Fibroblast of skin of left quadriceps (primary cell): ENCODE data around the gene CRYBG1.
"Not testable (repeated sequence)": the region's sequence is repeated elsewhere in the genome, so short reads cannot be mapped to it uniquely, and the experiment has no call there.

ENCODE experiments used
- DNase-seq, 2 experiments: peaks; one replicate each; pipeline ENCODE4 v3.0.0-alpha.2; 2013; ENCODE audit warnings: low read depth in 2 of 2

CRYBG1 gene

DNA sequence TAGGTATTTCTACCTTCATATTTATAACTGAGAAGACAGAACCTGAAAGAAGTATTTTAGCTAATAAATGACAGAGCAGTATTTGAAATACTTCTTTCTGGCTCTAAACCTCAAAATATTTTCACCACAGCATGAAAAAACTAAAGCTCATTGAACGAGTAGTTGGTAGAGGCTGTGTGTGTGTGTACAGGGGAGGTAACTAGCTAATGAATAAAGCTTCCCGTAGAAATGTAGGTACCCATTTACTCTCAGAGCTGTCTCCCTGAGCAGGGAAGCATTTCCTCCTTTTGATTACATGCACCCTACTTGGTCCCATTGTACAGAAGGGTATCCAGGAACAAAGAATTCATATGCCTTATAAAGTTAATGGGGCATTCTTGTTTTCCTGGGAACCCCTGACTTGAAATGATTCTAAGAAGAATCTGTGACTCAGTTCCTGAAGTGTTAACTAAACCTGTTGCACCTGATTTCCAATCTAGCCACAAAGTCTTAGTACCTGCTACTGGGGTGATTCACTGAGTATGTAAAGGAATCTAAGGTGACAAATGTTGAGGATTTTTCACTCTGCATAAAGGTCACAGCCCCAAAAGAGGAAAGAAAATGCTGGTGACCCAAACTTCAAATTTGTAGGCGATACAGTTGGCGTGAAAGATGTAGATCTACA lies 12.5 kb downstream of the CRYBG1 start:
- no peak for DNase-seq

DNA sequence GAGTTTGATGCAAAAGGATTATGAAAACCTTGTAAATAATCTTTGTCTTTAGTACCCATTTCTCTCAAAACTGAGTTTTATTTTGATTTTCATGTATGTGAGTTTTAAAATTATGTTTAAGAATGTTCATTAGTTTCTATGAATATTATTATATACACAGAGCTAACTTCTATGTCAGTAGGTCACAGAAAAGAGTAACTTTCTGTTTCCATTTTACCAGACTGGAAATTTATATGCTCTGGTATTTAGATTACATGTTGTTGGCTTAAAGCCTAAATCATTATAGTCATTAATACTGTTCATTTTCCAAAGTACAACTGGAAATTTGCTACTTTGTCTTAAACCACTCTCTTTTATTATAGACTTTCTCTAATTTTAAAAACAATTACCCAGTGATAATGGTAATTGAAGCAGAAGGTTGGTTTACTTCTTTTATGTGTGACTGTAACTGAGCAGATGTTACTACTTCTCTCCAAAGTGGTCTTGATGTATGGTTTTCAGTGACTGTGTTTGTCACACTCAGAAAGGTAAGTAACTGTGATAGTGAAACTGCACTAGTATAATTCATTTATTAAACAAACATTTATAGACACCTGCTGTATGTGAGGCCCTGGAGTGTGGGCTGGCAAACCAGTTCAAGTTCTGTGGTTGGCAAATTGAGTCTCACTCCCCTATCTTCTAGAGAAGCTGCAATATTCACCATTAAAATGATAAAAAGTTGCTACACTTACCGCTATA lies 13.2 kb downstream of the CRYBG1 start:
- no peak for DNase-seq

DNA sequence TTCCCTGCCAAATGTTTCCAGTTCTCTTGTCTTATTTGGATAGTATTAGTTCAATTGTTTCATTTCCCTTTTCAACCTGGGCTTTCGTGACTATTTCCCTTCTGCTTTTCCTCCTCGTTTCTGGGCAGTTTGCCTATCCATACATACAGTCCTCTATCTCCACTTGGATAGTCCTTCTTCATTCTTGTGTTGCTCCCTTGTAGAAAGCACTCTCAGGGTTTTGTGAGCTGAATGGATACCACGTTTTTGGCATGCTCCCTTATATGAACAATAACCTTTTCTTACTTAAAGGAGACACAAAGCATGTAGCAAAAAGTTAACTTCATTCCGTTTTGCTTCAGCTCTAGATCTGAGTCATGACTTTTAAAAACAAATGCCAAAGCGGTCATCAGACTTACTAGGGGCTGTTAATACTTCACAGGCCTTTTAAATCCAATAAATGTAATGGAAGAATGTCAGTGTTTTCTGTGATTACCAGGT lies 16.6 kb downstream of the CRYBG1 start:
- DNase-seq = peak; percentile 10 to 20

DNA sequence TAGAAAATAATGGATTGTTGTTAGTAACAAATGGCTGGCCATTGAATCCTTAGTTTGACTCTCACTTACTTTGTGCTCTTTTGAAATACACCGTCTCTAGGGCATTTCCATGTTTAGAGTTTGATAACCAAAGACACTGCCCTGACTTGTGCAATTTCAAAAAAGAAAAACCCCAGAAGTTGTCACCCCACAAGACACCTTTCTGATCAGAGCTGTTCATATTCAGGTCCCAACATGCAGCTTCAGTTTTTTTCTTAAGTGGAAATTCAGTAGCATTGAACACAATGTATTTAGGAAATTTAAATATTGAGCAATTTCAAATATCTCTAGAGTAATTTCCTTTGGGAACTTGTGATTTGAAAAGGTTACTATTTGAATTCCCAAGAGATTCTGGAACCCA lies 19.4 kb downstream of the CRYBG1 start:
- DNase-seq = no peak

DNA sequence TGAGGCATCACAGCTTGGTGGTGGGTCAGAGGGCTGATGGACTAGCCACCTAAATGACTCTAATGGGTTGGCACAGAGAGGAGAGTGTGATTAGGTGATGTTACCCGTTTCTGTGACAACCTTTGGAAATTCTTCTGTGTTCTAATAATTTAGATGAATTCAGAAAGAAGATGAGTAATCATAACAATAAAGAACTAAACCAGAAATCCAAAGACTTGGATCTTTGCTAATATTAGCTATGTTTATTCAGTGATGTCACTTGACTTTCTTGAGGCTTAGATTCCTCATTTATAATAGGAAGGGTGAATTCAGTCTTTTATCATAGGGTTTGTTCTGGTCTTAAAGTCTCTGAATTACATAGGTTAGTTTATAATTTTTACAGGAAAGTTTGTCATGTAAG lies 19.9 kb downstream of the CRYBG1 start:
- DNase-seq = no peak

DNA sequence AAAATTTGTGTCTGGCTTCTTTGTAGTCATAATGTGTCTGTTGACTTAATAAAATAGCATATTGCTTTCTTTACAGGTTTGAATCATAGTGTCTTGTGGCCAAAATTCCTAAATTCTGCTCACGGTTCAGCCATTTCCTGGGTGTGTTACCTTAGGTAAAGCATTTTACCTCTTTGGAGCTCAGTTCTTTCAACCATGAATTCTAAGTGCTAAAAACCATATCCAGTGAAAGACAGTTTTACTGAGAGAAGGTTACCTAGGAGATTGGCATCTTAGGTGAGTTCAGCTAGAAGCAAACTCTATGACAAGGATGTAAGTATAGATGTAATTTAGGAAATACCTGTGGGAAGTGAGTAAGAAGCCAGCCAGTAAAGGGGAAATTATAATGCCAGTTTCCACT lies 20.7 kb downstream of the CRYBG1 start:
- DNase-seq = no peak

DNA sequence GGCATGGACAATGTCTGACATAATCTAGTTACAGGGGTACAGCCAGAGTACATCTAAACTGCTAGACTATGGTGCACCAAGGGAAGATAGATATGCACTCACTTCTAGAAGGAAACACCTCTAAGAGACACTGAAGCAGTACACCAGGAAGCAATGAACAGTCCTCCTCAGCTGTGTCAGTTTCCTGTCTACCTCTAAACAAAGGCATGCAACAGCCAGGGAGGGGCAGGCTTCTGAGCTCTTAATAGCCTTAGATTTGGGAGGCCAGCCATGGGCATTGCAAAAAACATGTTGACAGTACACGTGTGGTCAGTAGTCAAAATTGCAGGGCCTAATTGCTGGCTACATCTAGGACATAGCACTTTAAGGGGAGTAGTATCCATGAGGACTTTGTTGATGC lies 21.4 kb downstream of the CRYBG1 start:
- no peak for DNase-seq

DNA sequence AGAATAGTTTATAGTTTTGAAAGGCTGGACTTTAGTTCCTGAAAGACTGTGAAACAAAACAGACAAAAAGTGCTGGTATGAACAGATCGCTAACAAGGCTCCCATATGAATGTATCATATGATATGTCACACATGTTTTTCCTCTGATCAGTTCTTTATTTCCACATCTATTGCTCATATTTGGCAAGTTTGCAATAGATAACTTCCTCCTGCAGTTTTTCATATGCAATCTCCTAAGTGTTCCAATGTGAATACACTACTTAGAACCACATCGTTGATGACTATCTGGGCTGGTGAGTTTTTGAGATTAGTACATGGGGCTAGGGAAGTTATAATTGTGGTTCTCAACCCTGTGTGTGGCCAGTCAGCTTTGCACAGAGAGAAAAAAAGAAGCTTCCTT lies 23.1 kb downstream of the CRYBG1 start:
- DNase-seq = peak; percentile 7 to 23

DNA sequence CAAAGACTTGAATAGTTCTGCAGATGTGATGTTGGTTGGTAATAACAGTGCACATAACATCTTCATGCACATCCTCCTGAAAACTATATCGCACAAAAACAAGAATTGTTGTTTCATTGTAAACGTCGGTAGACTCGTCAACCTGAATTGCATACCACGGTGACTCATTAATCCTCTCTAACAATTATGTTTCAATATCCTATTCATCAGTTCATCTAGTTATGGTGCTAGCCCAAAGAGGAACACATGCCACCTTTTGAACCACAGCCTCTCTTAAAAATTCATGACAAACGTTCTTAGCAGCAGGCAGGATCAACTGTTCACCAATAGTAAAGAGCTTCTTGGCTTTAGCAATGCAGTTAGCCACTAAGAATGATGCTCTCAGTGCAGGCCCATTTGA lies 25.0 kb downstream of the CRYBG1 start:
- DNase-seq = no peak

DNA sequence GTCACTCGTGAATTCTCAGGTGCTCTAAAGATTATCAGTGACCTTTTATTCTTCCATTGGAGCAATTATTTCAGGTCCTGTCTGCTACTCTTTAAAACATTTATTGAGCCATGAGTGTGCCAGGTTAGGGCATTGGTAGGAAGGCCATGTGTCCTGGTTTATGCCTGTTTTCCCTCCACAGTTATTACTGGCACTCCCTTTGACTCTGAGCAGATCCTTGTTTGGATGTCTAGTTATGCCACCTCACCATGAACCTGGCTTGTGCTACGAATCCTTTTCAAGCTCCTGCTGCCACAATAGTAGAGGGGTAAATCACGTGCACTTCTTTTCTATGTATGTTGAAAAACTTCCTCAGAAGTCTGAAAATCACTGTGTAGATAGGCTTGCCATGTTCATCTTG lies 27.4 kb downstream of the CRYBG1 start:
- DNase-seq = no peak

DNA sequence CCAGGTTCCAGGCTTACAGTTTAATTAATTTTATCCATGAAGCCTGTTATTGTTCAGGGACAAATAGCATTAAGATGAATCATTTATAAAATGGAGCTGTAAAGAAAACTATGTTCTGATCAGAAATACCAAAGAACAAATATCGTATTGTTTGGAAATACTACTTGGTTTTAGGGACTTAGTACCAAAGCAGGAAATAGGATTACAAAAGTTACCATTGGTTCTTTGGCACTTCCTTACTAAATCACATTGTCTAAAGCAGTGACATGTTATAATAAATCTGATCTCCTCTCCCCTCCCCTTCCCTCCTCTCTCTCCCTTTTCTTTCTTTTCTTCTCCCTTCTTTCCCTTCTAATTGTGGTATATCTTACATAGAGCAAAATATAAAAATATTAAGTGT lies 29.6 kb downstream of the CRYBG1 start:
- DNase-seq = no peak

DNA sequence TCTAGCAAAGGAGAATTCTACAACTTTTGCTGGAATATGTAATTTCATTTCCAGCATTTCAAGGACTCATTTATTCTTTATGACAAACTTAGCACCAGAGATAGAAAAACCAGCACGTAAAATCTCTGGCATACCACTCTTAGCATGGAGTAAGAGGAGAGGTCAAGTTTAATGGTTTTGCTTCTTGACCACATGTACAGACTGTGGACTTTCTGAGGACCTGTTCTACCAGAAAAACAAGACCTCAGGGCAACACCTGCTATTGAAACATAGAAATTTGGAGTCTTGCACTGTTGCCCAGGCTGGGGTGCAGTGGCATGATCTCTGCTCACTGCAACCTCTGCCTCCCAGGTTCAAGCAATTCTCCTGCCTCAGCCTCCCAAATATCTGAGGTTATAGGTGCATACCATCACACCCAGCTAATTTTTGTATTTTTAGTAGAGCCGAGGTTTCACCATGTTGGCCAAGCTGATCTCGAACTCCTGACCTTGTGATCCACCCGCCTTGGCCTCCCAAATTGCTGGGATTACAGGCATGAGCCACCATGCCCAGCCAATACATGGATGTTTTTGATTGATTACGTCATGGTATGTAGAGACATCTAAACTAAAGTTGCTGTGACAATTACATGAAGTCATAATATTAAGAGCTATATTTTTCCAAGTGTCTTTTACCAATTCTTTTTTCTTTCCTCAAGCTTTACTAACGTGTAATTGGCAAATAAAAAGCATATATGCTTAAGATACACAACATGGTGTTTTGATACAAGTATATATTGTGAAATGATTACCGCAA lies 36.1 kb downstream of the CRYBG1 start:
- DNase-seq = no peak

DNA sequence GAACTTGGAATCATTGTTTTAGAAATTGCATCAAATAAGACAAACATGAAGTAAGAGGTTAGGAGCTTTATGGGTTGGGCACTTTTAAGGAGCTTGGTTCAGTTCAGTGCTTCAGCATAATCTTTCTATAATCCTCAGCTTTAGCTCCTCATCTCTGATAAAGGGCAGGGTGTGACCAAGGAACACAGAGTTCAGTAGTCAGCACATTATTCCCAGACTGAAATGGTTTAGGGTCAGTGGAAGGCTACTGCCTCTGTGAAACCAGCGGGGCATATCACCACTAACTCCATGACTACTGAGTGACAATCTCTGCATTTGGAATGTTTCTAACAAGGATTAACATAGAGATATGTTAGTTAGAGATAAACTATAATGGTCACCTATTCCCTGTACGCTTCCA lies 36.9 kb downstream of the CRYBG1 start:
- DNase-seq = no peak

DNA sequence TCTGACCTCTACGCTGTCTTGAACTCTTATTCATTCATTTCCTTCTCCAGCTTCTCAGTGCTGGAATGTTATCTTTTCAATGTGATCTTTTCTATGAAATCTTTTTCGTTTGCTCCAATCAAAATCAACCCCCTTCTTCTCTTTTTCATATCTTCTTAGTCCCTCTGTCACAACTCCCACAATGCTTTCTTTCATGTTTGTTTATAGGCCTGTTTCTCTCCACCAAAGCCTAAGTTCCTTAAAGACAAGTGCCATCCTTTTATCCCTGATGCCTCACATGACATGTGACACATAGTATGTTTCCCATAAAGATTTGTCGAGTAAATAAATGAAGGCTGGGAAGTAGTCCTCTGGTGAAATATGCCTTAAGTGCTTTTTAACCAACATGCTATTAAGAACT lies 38.1 kb downstream of the CRYBG1 start:
- DNase-seq = no peak

DNA sequence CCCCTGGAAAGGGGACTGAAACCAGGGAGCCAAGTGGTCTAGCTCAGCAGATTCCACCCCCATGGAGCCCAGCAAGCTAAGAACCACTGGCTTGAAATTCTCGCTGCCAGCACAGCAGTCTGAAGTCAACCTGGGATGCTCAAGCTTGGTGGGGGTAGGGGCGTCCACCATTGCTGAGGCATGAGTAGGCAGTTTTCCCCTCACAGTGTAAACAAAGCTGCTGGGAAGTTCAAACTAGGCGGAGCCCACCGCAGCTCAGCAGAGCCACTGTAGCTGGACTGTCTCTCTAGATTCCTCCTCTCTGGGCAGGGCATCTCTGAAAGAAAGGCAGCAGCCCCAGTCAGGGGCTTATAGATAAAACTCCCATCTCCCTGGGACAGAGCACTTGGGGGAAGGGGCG lies 44.5 kb downstream of the CRYBG1 start:
- not testable (repeated sequence) for DNase-seq

DNA sequence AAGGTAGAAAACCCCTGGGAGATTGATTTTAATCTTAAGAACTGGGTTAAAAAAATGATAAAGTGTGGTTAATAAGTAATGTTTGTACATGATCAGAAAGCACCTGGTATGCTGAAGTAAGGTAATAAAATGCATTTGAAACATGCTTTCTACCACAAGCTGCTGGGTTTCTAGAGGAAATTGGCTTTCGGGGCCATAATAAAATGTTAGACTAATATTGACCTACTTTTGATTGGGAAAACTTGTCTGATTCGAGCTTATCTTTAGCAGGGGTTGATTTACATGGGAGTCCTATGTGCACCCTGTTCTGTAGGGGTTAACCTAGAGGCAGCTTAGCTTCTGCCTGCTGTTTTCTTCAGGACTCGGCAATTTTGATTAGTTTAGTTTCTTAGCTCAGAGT lies 50.5 kb downstream of the CRYBG1 start:
- DNase-seq = no peak

DNA sequence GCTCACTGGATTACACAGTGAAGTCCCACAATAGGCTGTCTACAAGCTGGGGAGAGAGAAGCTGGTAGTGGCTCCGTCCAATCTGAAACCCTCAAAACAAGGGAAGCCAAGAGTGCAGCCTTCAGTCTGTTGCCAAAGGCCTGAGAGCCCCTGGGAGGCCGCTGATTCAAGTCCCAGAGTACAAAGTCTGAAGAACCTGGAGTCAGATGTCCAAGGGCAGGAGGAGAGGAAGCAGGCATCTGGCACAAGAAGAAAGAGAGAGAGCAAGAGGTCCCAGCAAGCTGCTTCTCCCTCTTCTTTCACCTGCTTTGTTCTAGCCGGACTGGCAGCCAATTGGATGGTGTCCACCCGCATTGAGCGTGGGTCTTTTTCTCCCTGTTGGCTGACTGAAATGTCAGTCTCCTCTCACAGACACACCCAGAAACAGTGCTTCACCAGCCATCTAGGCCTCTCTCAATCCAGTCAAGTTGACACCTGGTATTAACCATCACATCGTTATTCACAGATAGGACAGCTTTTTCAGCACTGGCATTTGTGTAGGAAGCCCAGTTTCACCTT lies 51.2 kb downstream of the CRYBG1 start:
- DNase-seq = no peak

DNA sequence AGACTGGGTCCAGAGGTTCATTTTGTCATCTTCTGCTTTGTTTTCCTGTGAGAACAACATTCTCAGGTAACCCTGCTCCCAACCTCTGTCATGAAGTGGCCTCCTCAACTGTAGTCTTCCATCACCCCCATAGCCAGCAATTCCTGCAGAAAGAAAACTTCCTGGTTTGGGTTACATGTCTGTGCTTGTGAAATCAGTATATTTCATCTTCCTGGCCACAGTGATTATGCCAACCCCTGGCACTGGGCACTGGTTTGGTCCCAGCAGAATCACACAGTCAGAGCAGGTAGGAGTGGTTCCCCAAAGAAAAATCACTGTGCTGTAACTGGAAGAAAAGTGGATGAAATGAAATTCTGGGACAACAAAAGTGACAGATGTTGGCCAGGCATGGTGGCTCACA lies 52.5 kb downstream of the CRYBG1 start:
- DNase-seq = no peak

DNA sequence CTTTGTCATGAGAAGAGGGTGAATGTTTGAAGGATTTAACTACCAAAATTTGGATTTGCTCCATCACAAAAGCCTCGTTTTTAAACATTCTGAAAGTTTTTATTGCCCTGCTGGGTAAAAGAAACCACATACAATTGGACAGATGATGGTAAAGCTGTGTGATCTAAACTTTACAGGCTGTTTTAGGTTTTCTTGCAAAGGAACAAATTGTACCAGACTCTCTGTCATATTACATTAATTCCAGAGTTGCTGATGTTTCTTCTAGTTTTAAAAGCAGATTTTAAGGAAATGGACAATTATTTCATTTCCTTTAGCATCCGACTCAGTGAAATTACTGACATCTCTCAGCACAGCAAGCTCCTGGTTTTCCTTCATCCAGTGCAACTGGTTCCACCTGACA lies 53.2 kb downstream of the CRYBG1 start:
- no peak for DNase-seq

DNA sequence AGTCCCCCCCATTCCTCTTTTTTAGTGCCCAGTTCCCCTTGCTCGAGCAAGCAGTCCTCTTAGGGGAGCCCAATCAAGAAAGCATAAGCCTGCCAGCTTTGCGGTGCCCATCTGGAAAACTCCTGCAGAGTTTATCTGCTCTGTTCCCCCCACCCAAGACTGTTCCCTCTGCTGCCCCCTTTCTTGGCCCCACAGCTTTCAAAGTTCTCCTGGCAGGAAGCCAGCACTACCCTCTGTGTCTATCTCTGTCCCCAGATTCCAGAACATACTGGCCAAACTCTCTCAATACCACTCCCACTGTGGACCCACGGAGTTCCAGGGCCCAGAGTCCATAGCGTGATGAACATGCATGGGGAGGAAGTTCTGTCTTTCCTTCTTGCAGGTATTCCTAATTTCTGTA lies 55.4 kb downstream of the CRYBG1 start:
- no peak for DNase-seq

DNA sequence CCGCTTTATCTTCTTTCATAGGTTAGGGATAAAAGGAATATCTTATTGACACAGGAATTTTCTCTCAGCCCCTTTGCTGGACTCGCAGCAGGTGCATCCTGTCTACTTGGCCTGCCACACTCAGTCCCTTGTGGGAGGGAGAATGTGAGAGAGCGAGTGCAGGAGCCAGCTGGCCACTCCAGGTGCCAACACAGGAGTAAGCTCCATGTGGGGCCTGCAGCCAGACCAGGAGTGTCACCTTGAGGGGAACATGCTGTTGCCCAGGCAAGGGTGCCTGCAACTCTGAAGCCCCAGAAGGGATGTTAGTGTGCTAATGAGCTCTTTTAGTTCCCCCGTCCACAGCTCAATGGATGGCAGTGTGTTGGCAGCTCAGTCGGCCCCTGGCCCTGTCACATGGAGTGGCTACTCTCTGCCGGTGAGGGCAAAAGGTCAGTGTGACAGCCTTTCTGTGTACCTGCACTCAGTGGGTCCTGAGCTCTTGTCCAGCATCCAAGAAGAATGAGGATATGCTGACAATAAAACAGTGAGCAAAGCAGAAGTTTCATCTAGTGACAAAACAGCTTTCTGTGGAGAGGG lies 57.1 kb downstream of the CRYBG1 start:
- no peak for DNase-seq
